ENCODE data around the gene CYGB.

CYGB gene

GRCh38 chr17:76547642-76548202, 10.2 kb upstream of the CYGB start:
- Histone ChIP-seq H3K9me3 (ENCODE audit: insufficient read depth, low read depth, low read length) (no peaks in the 10 kb centered on the region), H3K36me3 (ENCODE audit: insufficient read depth, low read depth, low read length) (no peaks in the 10 kb centered on the region), H3K27me3 (ENCODE audit: insufficient read depth, low read length) (peaks cover 8% of the 10 kb centered on the region; the same call in 1 of the 2 replicates), H3K4me3 (ENCODE audit: low read length) (no peak overlapping the region), H3K4me1 (ENCODE audit: insufficient read depth, low read length) (peaks cover 8% of the 10 kb centered on the region), H3K27ac (ENCODE audit: low read length) (no peak overlapping the region), H3K9ac (ENCODE audit: low read depth, low read length) (no peak overlapping the region)

- Histone ChIP-seq H3K27ac (ENCODE audit: low read length) (no peak overlapping the region), H3K9ac (ENCODE audit: low read depth, low read length) (no peak overlapping the region)
Measured at GRCh38 chr17:76547183-76547641, 9.7 kb upstream of the CYGB start.

GRCh38 chr17:76546556-76547182, 9.2 kb upstream of the CYGB start:
- Histone ChIP-seq H3K9ac (ENCODE audit: low read depth, low read length) (no peak overlapping the region), H3K9me3 (ENCODE audit: insufficient read depth, low read depth, low read length) (no peaks in the 10 kb centered on the region), H3K4me1 (ENCODE audit: insufficient read depth, low read length) (peaks cover 9% of the 10 kb centered on the region), H3K27ac (ENCODE audit: low read length) (no peak overlapping the region), H3K36me3 (ENCODE audit: insufficient read depth, low read depth, low read length) (no peaks in the 10 kb centered on the region), H3K4me3 (ENCODE audit: low read length) (no peak overlapping the region), H3K27me3 (ENCODE audit: insufficient read depth, low read length) (peaks cover 8% of the 10 kb centered on the region; the same call in 1 of the 2 replicates)

More at GRCh38 chr17:76547183-76547641, 9.7 kb upstream of the CYGB start:
- Histone ChIP-seq H3K9me3 (ENCODE audit: insufficient read depth, low read depth, low read length) (no peaks in the 10 kb centered on the region), H3K4me3 (ENCODE audit: low read length) (no peak overlapping the region), H3K27me3 (ENCODE audit: insufficient read depth, low read length) (peaks cover 8% of the 10 kb centered on the region; the same call in 1 of the 2 replicates), H3K4me1 (ENCODE audit: insufficient read depth, low read length) (peaks cover 8% of the 10 kb centered on the region), H3K36me3 (ENCODE audit: insufficient read depth, low read depth, low read length) (no peaks in the 10 kb centered on the region)

GRCh38 chr17:76545918-76546555, 8.5 kb upstream of the CYGB start:
- Histone ChIP-seq H3K27ac (ENCODE audit: low read length) (no peak overlapping the region), H3K9ac (ENCODE audit: low read depth, low read length) (no peak overlapping the region), H3K4me3 (ENCODE audit: low read length) (no peak overlapping the region), H3K27me3 (ENCODE audit: insufficient read depth, low read length) (peaks cover 8% of the 10 kb centered on the region; the same call in 1 of the 2 replicates), H3K9me3 (ENCODE audit: insufficient read depth, low read depth, low read length) (no peaks in the 10 kb centered on the region), H3K4me1 (ENCODE audit: insufficient read depth, low read length) (peaks cover 15% of the 10 kb centered on the region), H3K36me3 (ENCODE audit: insufficient read depth, low read depth, low read length) (no peaks in the 10 kb centered on the region)

GRCh38 chr17:76544546-76545365, 7.2 kb upstream of the CYGB start:
- Histone ChIP-seq H3K27me3 (ENCODE audit: insufficient read depth, low read length) (peaks cover 16% of the 10 kb centered on the region), H3K9ac (ENCODE audit: low read depth, low read length) (no peak overlapping the region), H3K4me1 (ENCODE audit: insufficient read depth, low read length) (peaks cover 15% of the 10 kb centered on the region), H3K9me3 (ENCODE audit: insufficient read depth, low read depth, low read length) (no peaks in the 10 kb centered on the region), H3K36me3 (ENCODE audit: insufficient read depth, low read depth, low read length) (no peaks in the 10 kb centered on the region), H3K4me3 (ENCODE audit: low read length) (no peak overlapping the region), H3K27ac (ENCODE audit: low read length) (no peak overlapping the region)

- H3K27me3 ChIP-seq (ENCODE audit: insufficient read depth, low read length): peaks cover 23% of the 10 kb centered on the region
- H3K27ac ChIP-seq (ENCODE audit: low read length): no peak overlapping the region
- H3K9ac ChIP-seq (ENCODE audit: low read depth, low read length): no peak overlapping the region
- no peaks in the 10 kb centered on the region for H3K9me3 ChIP-seq (ENCODE audit: insufficient read depth, low read depth, low read length)
- no peaks in the 10 kb centered on the region for H3K36me3 ChIP-seq (ENCODE audit: insufficient read depth, low read depth, low read length)
- H3K4me3 ChIP-seq (ENCODE audit: low read length): no peak overlapping the region
- H3K4me1 ChIP-seq (ENCODE audit: insufficient read depth, low read length): peaks cover 15% of the 10 kb centered on the region
Measured at GRCh38 chr17:76543826-76544545, 6.5 kb upstream of the CYGB start.

- Histone ChIP-seq H3K9ac (ENCODE audit: low read depth, low read length) (no peak overlapping the region), H3K4me3 (ENCODE audit: low read length) (no peak overlapping the region), H3K4me1 (ENCODE audit: insufficient read depth, low read length) (peaks cover 15% of the 10 kb centered on the region), H3K27ac (ENCODE audit: low read length) (no peak overlapping the region), H3K36me3 (ENCODE audit: insufficient read depth, low read depth, low read length) (no peaks in the 10 kb centered on the region), H3K27me3 (ENCODE audit: insufficient read depth, low read length) (peaks cover 29% of the 10 kb centered on the region), H3K9me3 (ENCODE audit: insufficient read depth, low read depth, low read length) (no peaks in the 10 kb centered on the region)
Measured at GRCh38 chr17:76543482-76543825, 5.9 kb upstream of the CYGB start.

- H3K9ac ChIP-seq (ENCODE audit: low read depth, low read length): no peak overlapping the region
- no peak overlapping the region for H3K4me3 ChIP-seq (ENCODE audit: low read length)
- H3K4me1 ChIP-seq (ENCODE audit: insufficient read depth, low read length): peaks cover 15% of the 10 kb centered on the region
- H3K36me3 ChIP-seq (ENCODE audit: insufficient read depth, low read depth, low read length): no peaks in the 10 kb centered on the region
- H3K9me3 ChIP-seq (ENCODE audit: insufficient read depth, low read depth, low read length): no peaks in the 10 kb centered on the region
- peaks cover 33% of the 10 kb centered on the region for H3K27me3 ChIP-seq (ENCODE audit: insufficient read depth, low read length)
- no peak overlapping the region for H3K27ac ChIP-seq (ENCODE audit: low read length)
Measured at GRCh38 chr17:76542984-76543383, 5.5 kb upstream of the CYGB start.

- peaks cover 37% of the 10 kb centered on the region for H3K27me3 ChIP-seq (ENCODE audit: insufficient read depth, low read length)
- no peaks in the 10 kb centered on the region for H3K36me3 ChIP-seq (ENCODE audit: insufficient read depth, low read depth, low read length)
- H3K27ac ChIP-seq (ENCODE audit: low read length): no peak overlapping the region
- peaks cover 15% of the 10 kb centered on the region for H3K4me1 ChIP-seq (ENCODE audit: insufficient read depth, low read length)
- H3K4me3 ChIP-seq (ENCODE audit: low read length): no peak overlapping the region
- no peaks in the 10 kb centered on the region for H3K9me3 ChIP-seq (ENCODE audit: insufficient read depth, low read depth, low read length)
- H3K9ac ChIP-seq (ENCODE audit: low read depth, low read length): no peak overlapping the region
Measured at GRCh38 chr17:76542566-76542971, 5.1 kb upstream of the CYGB start.

GRCh38 chr17:76541739-76542454, 4.4 kb upstream of the CYGB start:
- Histone ChIP-seq H3K4me1 (ENCODE audit: insufficient read depth, low read length) (peaks cover 12% of the 10 kb centered on the region), H3K27me3 (ENCODE audit: insufficient read depth, low read length) (peaks cover 43% of the 10 kb centered on the region), H3K4me3 (ENCODE audit: low read length) (no peak overlapping the region), H3K9ac (ENCODE audit: low read depth, low read length) (peak overlapping the region; percentile 39; the same call in 1 of the 2 replicates), H3K27ac (ENCODE audit: low read length) (no peak overlapping the region), H3K9me3 (ENCODE audit: insufficient read depth, low read depth, low read length) (no peaks in the 10 kb centered on the region), H3K36me3 (ENCODE audit: insufficient read depth, low read depth, low read length) (no peaks in the 10 kb centered on the region)
